ENCODE measurements around the gene BUD31. TPM values are rescaled to one million over a fixed set of nuclear protein-coding genes. Genes with fewer than 3 reads are reported as not detected.

BUD31 gene
- 99.0 TPM for total RNA-seq

DNA sequence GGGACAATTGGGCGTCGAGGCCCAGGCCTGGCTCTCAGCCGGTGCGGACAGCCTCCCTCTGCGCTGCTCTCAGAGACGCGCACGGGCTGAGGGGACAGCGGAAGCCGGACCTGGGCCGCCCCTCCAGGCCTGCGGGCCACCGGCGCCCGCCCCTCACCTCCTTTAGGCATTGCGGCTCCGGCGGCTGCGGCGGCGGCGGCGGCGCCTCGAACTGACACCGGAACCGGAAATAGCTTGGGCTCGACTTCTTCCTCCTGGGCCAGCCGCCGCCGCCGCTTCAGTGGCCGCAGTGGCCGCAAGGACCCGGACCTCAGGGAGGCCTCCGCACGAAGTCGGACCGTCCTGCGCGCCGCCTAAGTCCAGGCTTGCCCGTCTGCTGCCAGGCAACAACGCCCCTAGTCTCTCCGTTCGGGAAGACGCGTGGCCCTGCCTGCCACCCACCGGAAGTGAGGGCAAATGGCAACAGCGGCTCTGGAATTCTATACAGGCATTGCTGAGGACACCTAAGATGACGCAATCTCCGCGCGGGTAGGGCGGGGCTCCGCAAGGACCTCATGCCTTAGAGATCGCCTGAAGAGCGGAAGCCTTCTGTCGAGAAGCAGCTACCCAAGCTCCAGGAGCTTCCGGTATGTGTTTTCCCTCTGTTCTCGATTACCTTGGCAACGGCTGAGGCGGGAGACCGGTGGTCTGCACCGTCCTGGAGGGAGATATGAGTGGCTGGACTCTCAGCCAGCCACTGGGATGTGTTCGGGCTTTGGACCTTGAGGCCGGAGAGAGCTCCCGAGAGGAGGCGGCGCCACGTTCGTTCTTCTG lies at the start of gene BUD31, which contains the start of gene PDAP1:
Gene BUD31 (plus strand): TSS at position 591 of the 813 bp plus-strand sequence. CDS start 2,124 bp downstream, outside the sequence.
Gene PDAP1 (minus strand): TSS at position 219 of the 813 bp plus-strand sequence. CDS start 49 bp downstream, at position 170.
- Histone ChIP-seq H3K27me3 (ENCODE audit: insufficient read depth, low read length) (no peaks in the 10 kb centered on the region), H3K9me3 (ENCODE audit: low read depth, low read length) (no peaks in the 10 kb centered on the region), H3K4me3 (ENCODE audit: low read length) (peak within 1 kb of the TSS; percentile 87), H3K4me1 (ENCODE audit: insufficient read depth, low read length) (peaks cover 31% of the 10 kb centered on the region)

DNA sequence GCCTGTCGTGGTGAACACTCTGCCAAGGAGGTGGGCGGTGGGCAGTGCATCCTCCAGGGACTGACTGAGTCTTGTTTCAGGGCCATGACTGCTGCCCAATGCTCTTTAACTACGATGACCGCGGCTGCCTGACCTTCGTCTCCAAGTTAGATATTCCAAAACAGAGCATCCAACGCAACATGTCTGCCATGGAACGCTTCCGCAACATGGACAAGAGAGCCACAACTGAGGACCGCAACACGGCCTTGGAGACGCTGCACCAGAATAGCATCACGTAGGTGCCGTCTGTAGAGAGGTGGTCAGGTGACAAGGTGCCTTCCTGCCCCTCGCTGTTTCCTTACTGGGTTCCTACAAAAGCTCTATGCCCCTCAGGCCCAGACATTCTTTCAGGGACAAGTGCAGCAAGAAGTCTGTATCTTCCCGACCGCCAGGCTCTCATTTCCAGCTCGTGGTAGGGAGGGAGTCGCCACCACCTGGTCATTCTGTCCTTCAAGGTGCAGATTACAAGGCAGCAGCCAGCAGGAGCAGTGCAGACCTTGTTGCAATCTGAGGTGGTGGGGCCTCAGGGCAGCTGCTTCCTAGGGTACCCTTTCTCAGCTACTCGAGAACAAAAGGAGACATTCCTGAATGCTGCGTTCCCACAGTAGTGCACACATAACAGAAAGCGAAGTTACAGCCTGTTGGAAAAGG lies 49.2 kb upstream of the BUD31 start:
- H3K4me1 ChIP-seq (ENCODE audit: insufficient read depth, low read length): no peaks in the 10 kb centered on the region
- no peaks in the 10 kb centered on the region for H3K27me3 ChIP-seq (ENCODE audit: insufficient read depth, low read length)

DNA sequence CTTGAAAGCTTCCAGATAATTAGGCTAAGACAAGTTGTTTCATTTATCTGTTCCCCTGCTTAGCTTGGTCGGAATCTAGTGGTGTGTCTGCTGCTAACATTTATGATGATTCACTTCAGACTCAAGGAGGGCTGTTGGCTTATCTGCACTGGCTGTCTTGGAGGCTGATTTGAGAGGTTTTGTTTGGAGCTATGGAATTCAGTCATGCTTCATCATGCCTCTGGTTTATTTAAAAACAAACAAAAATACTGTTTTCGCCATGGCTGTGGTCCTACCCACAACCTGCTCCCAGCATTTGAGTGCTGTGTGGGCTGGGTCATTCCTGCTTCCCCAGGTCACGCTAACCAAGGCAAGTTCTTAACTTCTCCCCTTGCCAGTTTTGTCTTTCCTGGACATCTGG lies 46.0 kb upstream of the BUD31 start:
- no peak overlapping the region for H3K4me3 ChIP-seq (ENCODE audit: low read length)
- no peaks in the 10 kb centered on the region for H3K4me1 ChIP-seq (ENCODE audit: insufficient read depth, low read length)
- H3K9me3 ChIP-seq (ENCODE audit: low read depth, low read length): no peaks in the 10 kb centered on the region
- no peaks in the 10 kb centered on the region for H3K27me3 ChIP-seq (ENCODE audit: insufficient read depth, low read length)

More for the DNA sequence above, 49.2 kb upstream of the BUD31 start:
- no peak overlapping the region for H3K4me3 ChIP-seq (ENCODE audit: low read length)
- no peaks in the 10 kb centered on the region for H3K9me3 ChIP-seq (ENCODE audit: low read depth, low read length)

DNA sequence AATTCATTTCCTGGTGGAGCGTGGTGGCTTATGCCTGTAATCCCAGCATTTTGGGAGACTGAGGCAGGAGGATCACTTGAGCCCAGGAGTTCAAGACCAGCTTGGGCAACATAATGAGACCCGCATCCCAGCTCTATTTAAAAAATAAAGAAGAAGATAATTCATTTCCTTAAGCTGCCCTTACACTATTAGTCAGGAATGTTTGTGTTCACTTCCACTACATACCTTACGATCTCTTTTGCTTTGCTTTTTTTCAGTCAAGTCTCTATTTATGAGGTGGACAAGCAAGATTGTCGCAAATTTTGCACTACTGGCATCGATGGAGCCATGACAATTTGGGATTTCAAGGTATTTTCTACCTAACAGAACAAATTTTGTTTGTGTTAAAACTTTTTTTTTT lies 45.5 kb upstream of the BUD31 start:
- Histone ChIP-seq H3K4me1 (ENCODE audit: insufficient read depth, low read length) (no peaks in the 10 kb centered on the region), H3K4me3 (ENCODE audit: low read length) (no peak overlapping the region), H3K27me3 (ENCODE audit: insufficient read depth, low read length) (no peaks in the 10 kb centered on the region), H3K9me3 (ENCODE audit: low read depth, low read length) (no peaks in the 10 kb centered on the region)

DNA sequence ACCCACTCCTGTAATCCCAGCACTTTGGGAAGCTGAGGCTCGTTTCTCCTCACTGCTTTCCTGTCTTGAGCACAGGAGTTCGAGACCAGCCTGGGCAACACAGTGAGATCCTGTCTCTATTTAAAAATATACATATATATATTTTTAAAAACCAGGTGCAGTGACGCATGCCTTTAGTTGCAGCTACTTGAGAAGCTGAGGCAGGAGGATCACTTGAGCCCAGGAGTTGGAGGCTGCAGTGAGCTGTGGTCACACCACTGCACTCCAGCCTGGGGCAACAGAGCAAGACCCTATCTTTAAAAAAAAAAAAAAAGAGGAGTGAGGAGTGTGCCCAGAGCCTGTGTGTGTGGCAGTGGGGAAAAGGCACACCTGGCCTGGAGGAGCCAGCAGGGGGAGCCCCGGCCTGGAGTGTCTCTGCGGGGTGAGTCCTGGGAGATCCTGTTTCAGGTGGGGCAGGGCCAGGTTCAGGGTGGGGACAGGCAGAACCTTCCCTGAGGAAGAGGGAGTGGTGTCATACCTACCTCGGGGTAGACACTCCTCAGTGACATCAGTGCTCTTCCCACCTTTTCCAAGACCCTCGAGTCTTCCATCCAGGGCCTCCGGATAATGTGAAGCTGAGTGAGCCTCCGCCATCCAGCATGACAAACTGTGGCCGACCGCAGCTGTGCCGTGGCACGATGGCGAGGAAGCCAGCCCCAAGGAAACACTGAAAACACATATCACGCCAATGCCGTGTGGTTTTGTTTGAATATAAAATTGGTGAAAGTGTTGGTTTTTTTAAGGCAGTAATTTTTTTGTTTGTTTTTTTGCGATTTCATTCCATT lies 43.2 kb upstream of the BUD31 start:
- Histone ChIP-seq H3K27me3 (ENCODE audit: insufficient read depth, low read length) (no peaks in the 10 kb centered on the region), H3K4me1 (ENCODE audit: insufficient read depth, low read length) (no peaks in the 10 kb centered on the region), H3K4me3 (ENCODE audit: low read length) (no peak overlapping the region), H3K9me3 (ENCODE audit: low read depth, low read length) (no peaks in the 10 kb centered on the region)

DNA sequence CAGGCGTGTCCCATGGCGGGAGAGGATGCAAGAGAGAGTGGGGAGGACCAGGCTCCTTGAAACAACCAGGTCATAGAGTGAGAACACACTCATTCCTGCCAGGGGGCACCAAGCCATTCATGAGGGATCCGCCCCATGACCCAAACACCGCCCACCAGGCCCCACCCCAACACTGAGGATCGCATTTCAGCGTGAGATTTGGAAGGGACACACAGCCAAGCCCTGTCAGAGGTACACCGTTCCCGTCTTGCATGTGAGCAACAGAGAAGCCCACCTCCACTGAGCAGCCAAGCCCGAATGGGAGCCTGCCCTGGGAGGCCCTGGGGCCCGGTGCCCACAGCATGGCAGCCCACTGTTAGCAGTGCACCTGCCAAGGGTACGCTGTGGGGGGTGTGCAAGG lies 42.1 kb upstream of the BUD31 start:
- H3K4me1 ChIP-seq (ENCODE audit: insufficient read depth, low read length): no peaks in the 10 kb centered on the region
- H3K9me3 ChIP-seq (ENCODE audit: low read depth, low read length): no peaks in the 10 kb centered on the region
- no peaks in the 10 kb centered on the region for H3K27me3 ChIP-seq (ENCODE audit: insufficient read depth, low read length)
- H3K4me3 ChIP-seq (ENCODE audit: low read length): no peak overlapping the region

DNA sequence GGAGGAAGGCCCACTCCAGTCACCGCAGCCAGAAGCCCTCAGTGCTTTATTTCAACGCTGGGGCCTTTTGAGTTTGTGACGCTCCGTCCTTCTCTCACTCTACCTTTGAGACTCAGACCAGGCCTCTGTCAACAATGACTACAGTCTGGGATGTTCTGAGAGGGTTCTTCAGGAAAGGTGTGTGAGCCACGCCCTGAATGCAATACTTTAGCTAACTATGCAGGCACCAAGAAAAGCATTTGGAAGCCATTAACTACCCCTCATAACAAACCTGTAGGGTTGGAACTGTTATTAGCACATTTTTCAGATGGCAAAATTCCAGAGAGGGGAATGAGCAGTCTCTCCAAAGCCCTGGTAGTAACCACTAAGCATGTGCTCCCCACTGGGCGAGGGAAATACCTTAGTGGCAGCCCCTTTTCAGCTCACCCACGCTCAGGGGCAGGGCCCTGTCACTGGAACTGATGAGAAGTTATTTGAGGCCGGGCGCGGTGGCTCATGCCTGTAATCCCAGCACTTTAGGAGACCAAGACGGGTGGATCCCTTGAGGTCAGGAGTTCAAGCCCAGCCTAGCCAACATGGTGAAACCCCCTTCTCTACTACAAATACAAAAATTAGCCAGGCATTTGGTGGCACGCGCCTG lies 39.9 kb upstream of the BUD31 start:
- Histone ChIP-seq H3K9me3 (ENCODE audit: low read depth, low read length) (no peaks in the 10 kb centered on the region), H3K4me3 (ENCODE audit: low read length) (no peak overlapping the region), H3K27me3 (ENCODE audit: insufficient read depth, low read length) (no peaks in the 10 kb centered on the region), H3K4me1 (ENCODE audit: insufficient read depth, low read length) (peaks cover 3% of the 10 kb centered on the region)

DNA sequence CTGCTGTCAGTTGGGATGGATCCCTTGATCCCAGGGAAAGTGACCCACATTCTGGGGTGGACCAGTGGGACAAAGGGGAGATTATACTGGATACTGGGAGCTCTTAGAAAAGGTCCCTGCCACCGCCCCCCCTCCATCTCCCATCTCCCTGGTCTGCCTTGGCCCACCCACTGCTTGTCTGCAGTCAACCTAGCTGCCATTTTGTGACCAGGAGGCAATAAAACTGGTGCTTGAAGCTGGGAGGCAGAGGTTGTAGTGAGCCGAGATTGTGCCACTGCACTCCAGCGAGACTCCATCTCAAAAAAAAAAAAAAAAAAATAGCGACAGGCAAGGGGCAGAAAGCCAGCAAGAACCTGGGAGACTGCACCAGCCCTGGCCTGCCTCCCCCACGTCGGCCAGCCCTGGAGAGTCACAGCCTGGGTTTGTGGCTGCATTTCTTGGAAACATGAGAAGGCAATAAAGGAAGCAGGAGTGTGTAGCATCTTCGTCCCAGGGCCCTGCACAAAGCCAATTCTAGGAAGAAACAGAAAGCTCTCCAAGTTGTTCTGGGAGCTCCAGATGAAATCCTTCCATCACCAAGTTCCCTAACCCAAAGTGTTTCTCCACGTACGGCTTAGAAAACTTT lies 38.9 kb upstream of the BUD31 start:
- Histone ChIP-seq H3K4me3 (ENCODE audit: low read length) (no peak overlapping the region), H3K4me1 (ENCODE audit: insufficient read depth, low read length) (peaks cover 5% of the 10 kb centered on the region), H3K27me3 (ENCODE audit: insufficient read depth, low read length) (no peaks in the 10 kb centered on the region), H3K9me3 (ENCODE audit: low read depth, low read length) (no peaks in the 10 kb centered on the region)

GRCh38 chr7:99371376-99371920 lies 37.3 kb upstream of the BUD31 start:
- peaks cover 16% of the 10 kb centered on the region for H3K4me1 ChIP-seq (ENCODE audit: insufficient read depth, low read length)
- no peaks in the 10 kb centered on the region for H3K9me3 ChIP-seq (ENCODE audit: low read depth, low read length)
- H3K27me3 ChIP-seq (ENCODE audit: insufficient read depth, low read length): no peaks in the 10 kb centered on the region
- no peak overlapping the region for H3K4me3 ChIP-seq (ENCODE audit: low read length)

GRCh38 chr7:99372275-99373090 lies 36.3 kb upstream of the BUD31 start:
- Histone ChIP-seq H3K4me3 (ENCODE audit: low read length) (no peak overlapping the region), H3K27me3 (ENCODE audit: insufficient read depth, low read length) (no peaks in the 10 kb centered on the region), H3K4me1 (ENCODE audit: insufficient read depth, low read length) (peaks cover 26% of the 10 kb centered on the region), H3K9me3 (ENCODE audit: low read depth, low read length) (no peaks in the 10 kb centered on the region)

DNA sequence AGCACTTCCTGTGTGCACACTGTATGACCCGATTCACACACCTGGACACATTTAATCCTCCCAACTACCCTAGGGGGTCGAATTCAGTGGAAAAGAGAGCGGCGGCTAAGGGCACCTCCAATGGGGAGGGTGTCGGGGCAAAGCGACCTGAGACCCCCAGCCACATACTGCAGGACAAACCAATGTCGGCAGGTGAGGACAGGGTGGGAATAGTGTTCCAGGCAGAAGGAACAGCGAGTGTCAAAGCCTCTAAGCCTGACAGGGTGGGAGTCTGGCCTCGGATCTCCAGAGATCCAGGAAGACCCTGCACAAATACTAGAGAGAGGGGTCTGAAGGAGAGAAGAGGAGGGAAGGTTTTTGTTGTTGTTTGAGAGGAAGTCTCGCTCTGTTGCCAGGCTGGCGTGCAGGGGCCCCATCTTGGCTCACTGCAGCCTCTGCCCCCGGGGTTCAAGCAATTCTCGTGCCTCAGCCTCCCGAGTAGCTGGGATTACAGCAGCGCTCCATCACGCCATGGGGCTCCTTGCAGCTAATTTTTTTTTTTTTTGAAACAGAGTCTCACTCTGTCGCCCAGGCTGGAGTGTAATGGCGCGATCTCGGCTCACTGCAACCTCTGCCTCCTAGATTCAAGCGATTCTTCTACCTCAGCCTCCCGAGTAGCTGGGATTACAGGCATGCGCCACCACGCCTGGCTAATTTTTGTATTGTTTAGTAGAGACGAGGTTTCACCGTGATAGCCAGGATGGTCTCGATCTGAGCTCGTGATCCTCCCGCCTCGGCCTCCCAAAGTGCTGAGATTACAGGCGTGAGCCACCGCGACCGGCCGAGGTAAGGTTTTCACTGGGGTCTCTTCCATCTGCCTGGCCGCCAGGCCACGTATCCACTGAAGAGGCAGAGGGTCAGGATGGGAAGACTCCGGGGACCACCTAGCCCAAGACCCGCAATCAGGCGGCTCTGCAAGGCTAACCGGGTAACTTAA lies 35.4 kb upstream of the BUD31 start:
- Histone ChIP-seq H3K4me1 (ENCODE audit: insufficient read depth, low read length) (peaks cover 35% of the 10 kb centered on the region), H3K4me3 (ENCODE audit: low read length) (peak overlapping the region; percentile 72)

GRCh38 chr7:99374111-99375064 lies 34.4 kb upstream of the BUD31 start, which contains the start of gene ARPC1B:
TSS of gene ARPC1B (plus strand) at chr7:99374730. CDS start at chr7:99385715, 10,985 bp downstream.
- H3K27me3 ChIP-seq (ENCODE audit: insufficient read depth, low read length): no peaks in the 10 kb centered on the region
- H3K4me3 ChIP-seq (ENCODE audit: low read length): peak within 1 kb of the TSS; percentile 72
- no peaks in the 10 kb centered on the region for H3K9me3 ChIP-seq (ENCODE audit: low read depth, low read length)
- peaks cover 45% of the 10 kb centered on the region for H3K4me1 ChIP-seq (ENCODE audit: insufficient read depth, low read length)

More for the DNA sequence above, 35.4 kb upstream of the BUD31 start:
- Histone ChIP-seq H3K27me3 (ENCODE audit: insufficient read depth, low read length) (no peaks in the 10 kb centered on the region), H3K9me3 (ENCODE audit: low read depth, low read length) (no peaks in the 10 kb centered on the region)
